GM12878 (cell line): ENCODE results near the gene MARCHF11. TPM values are rescaled to one million over a fixed set of nuclear protein-coding genes. Genes with fewer than 3 reads are reported as not detected.

Experiments
- ATAC-seq: fragments of 200-7000 bp; cut with Tn5 transposase; 3 replicates; pipeline ENCODE4 v1.9.1; 2020; ENCODE audit warnings: mild to moderate bottlenecking, moderate library complexity
- BruUV-seq: library from RNA; stranded (reverse); fragments of 400-500 nt; replicated peaks from 2 replicates; lab custom pipeline; 2021; lab: Mats Ljungman, UMichigan
- CTCF ChIA-PET: fragments of 300-600 bp; sonication (Branson Sonifier 250); formaldehyde crosslinking; extraction: SDS; loops from one replicate; lab custom pipeline; 2021; ENCODE audit warnings: inconsistent platforms; lab: Yijun Ruan, JAX
- POLR2A ChIA-PET: fragments of 350-600 bp; formaldehyde crosslinking; extraction: SDS; loops from one replicate; lab custom pipeline; 2021; ENCODE audit warnings: inconsistent platforms; lab: Charles Lee
- RAD21 ChIA-PET: fragments of 300-600 bp; sonication (Branson Sonifier 250); formaldehyde crosslinking; loops from one replicate; lab custom pipeline; 2023; ENCODE audit warnings: antibody characterized with exemption; ENCODE audit not compliant: unreplicated experiment; lab: Charles Lee
- SMC1A ChIA-PET: fragments of 300-600 bp; sonication (Branson Sonifier 250); formaldehyde crosslinking; loops from one replicate; lab custom pipeline; 2023; ENCODE audit not compliant: unreplicated experiment, uncharacterized antibody; lab: Charles Lee
- DNase-seq: peaks from one replicate; pipeline ENCODE4 v3.0.0-alpha.2; 2011; ENCODE audit warnings: low read depth, low spot score
- FAIRE-seq: peaks from 3 replicates; lab custom pipeline; 2011; peaks lifted over from hg19 to GRCh38; lab: Jason Lieb, UNC
- H2AFZ ChIP-seq: 2 replicates; pipeline ENCODE4 v1.6.0; 2011; ENCODE audit warnings: low read depth, low read length, control low read depth; ENCODE audit not compliant: control insufficient read depth
- H3K27ac ChIP-seq: 2 replicates; pipeline ENCODE4 v1.5.1; 2011; ENCODE audit warnings: control low read depth; ENCODE audit not compliant: control insufficient read depth, insufficient read depth
- H3K27me3 ChIP-seq, 2 experiments: replicated peaks in 1 of 2; 2 replicates each; pipeline versions ENCODE4 v1.6.0 to v1.6.1; 2011; ENCODE audit warnings: low read length in 1 of 2; ENCODE audit not compliant: control insufficient read depth in 2 of 2, insufficient read depth in 2 of 2
- H3K36me3 ChIP-seq, 2 experiments: 2 replicates each; pipeline ENCODE4 v1.5.1; 2011; ENCODE audit warnings: low read length in 1 of 2; ENCODE audit not compliant: control insufficient read depth in 2 of 2, insufficient read depth in 2 of 2
- H3K4me1 ChIP-seq: 2 replicates; pipeline ENCODE4 v1.6.1; 2011; ENCODE audit warnings: mild to moderate bottlenecking, low read length, moderate library complexity, mixed read lengths; ENCODE audit not compliant: control insufficient read depth, insufficient read depth
- H3K4me2 ChIP-seq: 2 replicates; pipeline ENCODE4 v1.6.0; 2011; ENCODE audit warnings: control low read depth; ENCODE audit not compliant: control insufficient read depth, insufficient read depth
- H3K4me3 ChIP-seq: fragments of 200-600 bp; sonication (generic); 2 replicates; pipeline ENCODE4 v1.5.1; 2016
- H3K79me2 ChIP-seq: 2 replicates; pipeline ENCODE4 v1.6.0; 2011; ENCODE audit warnings: low read length; ENCODE audit not compliant: control insufficient read depth, insufficient read depth
- H3K9ac ChIP-seq: 2 replicates; pipeline ENCODE4 v1.8.0; 2011; ENCODE audit warnings: low read length, control low read depth, mixed read lengths; ENCODE audit not compliant: control insufficient read depth, insufficient read depth
- H3K9me3 ChIP-seq: replicated peaks from 3 replicates; pipeline ENCODE4 v1.5.1; 2011; ENCODE audit warnings: mild to moderate bottlenecking, low read length; ENCODE audit not compliant: control insufficient read depth, insufficient read depth
- H4K20me1 ChIP-seq: 2 replicates; pipeline ENCODE4 v1.6.0; 2011; ENCODE audit not compliant: control insufficient read depth, insufficient read depth
- CHD4 ChIP-seq: fragments of 200-600 bp; sonication (generic); IDR thresholded peaks from 2 replicates; pipeline ENCODE4 v1.6.1; 2016; ENCODE audit warnings: mild to moderate bottlenecking
- EP300 ChIP-seq, 2 experiments: fragments of 150-350 bp in 1 of 2; IDR thresholded peaks; 2 replicates each; pipeline ENCODE4 v1.6.1; 2011 to 2012; ENCODE audit warnings: low read depth in 2 of 2, low read length in 2 of 2, borderline replicate concordance in 1 of 2, improper control_type of control experiment in 1 of 2, inconsistent platforms in 1 of 2; ENCODE audit not compliant: control insufficient read depth in 1 of 2
- FOXK2 ChIP-seq: fragments of 450-650 bp; IDR thresholded peaks from 2 replicates; pipeline ENCODE4 v1.6.1; 2017; ENCODE audit warnings: mild to moderate bottlenecking, moderate library complexity
- HDAC6 ChIP-seq: fragments of 200-600 bp; sonication (generic); IDR thresholded peaks from one replicate; pipeline ENCODE4 v1.8.0; 2017; ENCODE audit warnings: antibody characterized with exemption; ENCODE audit not compliant: unreplicated experiment
- IKZF2 ChIP-seq, 2 experiments: fragments of 450-650 bp; IDR thresholded peaks; 2 replicates each; pipeline ENCODE4 v1.6.1; 2017; ENCODE audit warnings: mild to moderate bottlenecking in 2 of 2, moderate library complexity in 2 of 2
- JUND ChIP-seq: IDR thresholded peaks from 2 replicates; pipeline ENCODE4 v1.6.1; 2012; ENCODE audit warnings: low read depth, mild to moderate bottlenecking, low read length, improper control_type of control experiment, moderate library complexity
- MXI1 ChIP-seq: fragments of 150-350 bp; IDR thresholded peaks from 2 replicates; pipeline ENCODE4 v1.6.1; 2011; ENCODE audit warnings: low read depth, mild to moderate bottlenecking, inconsistent platforms, low read length, improper control_type of control experiment
- NFXL1 ChIP-seq: fragments of 450-650 bp; IDR thresholded peaks from 2 replicates; pipeline ENCODE4 v1.6.1; 2017; ENCODE audit warnings: antibody characterized with exemption, mild to moderate bottlenecking, borderline replicate concordance
- RFX5 ChIP-seq: IDR thresholded peaks from 2 replicates; pipeline ENCODE4 v1.6.1; 2011; ENCODE audit warnings: low read depth, low read length, improper control_type of control experiment
- SREBF2 ChIP-seq: IDR thresholded peaks from 2 replicates; pipeline ENCODE4 v1.6.1; 2012; ENCODE audit warnings: mild to moderate bottlenecking, low read length
- TBL1XR1 ChIP-seq: IDR thresholded peaks from 2 replicates; pipeline ENCODE4 v1.6.1; 2012; ENCODE audit warnings: low read depth, low read length, improper control_type of control experiment
- ZNF24 ChIP-seq: fragments of 450-650 bp; IDR thresholded peaks from 2 replicates; pipeline ENCODE4 v1.6.1; 2017; ENCODE audit warnings: antibody characterized with exemption, mild to moderate bottlenecking
- WGBS: methylation state at CpG from one replicate; pipeline ENCODE4 v1.1.6; 2016; ENCODE audit warnings: low lambda C conversion rate; ENCODE audit not compliant: insufficient replicate concordance, insufficient coverage; ENCODE audit errors: missing lambda C conversion rate; 5-methylcytosine and 5-hydroxymethylcytosine counted together
- in situ Hi-C: fragments of 300-500 bp; cut with MboI; formaldehyde crosslinking; loops from 9 replicates; pipeline ENCODE4 v1.14.3; 2018; ENCODE audit warnings: mixed read lengths
- intact Hi-C: fragments of 100-400 bp; cut with micrococcal nuclease; formaldehyde crosslinking; loops from one replicate; pipeline ENCODE4 v1.14.2; 2022; ENCODE audit not compliant: unreplicated experiment
- polyA plus RNA-seq, 11 experiments: library from polyadenylated mRNA; depleted of rRNA in 4 of 11; unstranded in 6 of 11; stranded (reverse) in 5 of 11; fragments of >200 nt; fragmentation: Nextera tagmentation in 4 of 11; fragmentation: Illumina TruSeq in 1 of 11; extraction: Ambion mirVana in 4 of 11; extraction: Trizol in 1 of 11; gene quantifications; 1 replicate in 1 of 11; 2 replicates in 10 of 11; pipeline versions ENCODE4 v1.2.1 to v1.2.3, GENCODE V29; 2011 to 2016; ENCODE audit warnings: inconsistent platforms in 2 of 11, missing spikeins in 2 of 11, low read depth in 1 of 11
- total RNA-seq, 4 experiments: library from RNA; depleted of rRNA in 3 of 4; stranded (reverse); fragments of >200 nt in 3 of 4; fragmentation: Illumina TruSeq in 1 of 4; extraction: Trizol in 1 of 4; gene quantifications; 2 replicates each; pipeline versions ENCODE4 v1.2.1 to v1.2.3, GENCODE V29; 2013 to 2021
- TF ChIP-seq, protein P1 (sequence below): IDR thresholded peaks from 2 replicates; pipeline ENCODE4 v1.6.1; 2011; ENCODE audit warnings: low read depth, mild to moderate bottlenecking, low read length, moderate library complexity, borderline replicate concordance; ENCODE audit errors: extremely low read depth

MARCHF11 gene
- total and polyA plus RNA-seq, 10 of the 15 experiments (the other 5 are each of a cell fraction or from before 2014, with no cell fraction given), result 0.26 TPM; not detected in 9

DNA sequence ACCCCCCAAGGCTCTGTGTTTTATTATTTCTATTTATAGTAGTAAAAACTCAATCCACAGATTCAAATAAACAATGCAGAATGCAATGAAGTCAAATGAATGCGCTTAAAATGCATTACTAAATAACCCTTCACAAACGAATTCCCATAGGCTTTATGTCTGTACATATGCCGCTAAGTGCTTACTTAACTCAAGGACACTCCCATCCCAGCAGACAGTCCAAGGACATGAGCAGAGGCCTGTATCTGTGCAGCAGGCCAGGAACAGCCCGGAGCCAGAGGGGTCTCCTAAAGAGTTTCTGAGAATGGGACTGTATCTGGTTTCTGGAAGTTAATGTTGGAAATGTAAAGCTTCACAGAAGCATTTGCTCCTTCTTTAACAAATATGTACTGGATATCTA lies 59.8 kb downstream of the MARCHF11 start:
- ChIA-PET RAD21 (no interaction called here), SMC1A (interaction anchor here (0.9 kb wide), 1 partner anchor 23 kb away, joined by 3 read pairs; no protein-coding TSS in a partner anchor), CTCF (no interaction called here), POLR2A (no interaction called here)
- in situ Hi-C loops, result no loop called here
- DNase-seq (no peak), FAIRE-seq (no peak), ATAC-seq (no peak)
- Histone ChIP-seq H3K4me2 (no peak overlapping the region), H3K27me3 (no peaks in the 10 kb centered on the region), H4K20me1 (no peaks in the 10 kb centered on the region), H3K9me3 (no peaks in the 10 kb centered on the region), H3K9ac (no peak overlapping the region), H3K36me3 (no peaks in the 10 kb centered on the region), H3K27ac (no peak overlapping the region), H3K4me3 (no peak overlapping the region), H2AFZ (no peak overlapping the region), H3K4me1 (no peaks in the 10 kb centered on the region), H3K79me2 (no peaks in the 10 kb centered on the region)
- intact Hi-C loops, result no loop called here
- 32% methylated on average over 4 of the region's 4 CpGs for WGBS
- BruUV-seq, result no TSS peak
- TF ChIP-seq HDAC6, result no peak
- no peak for TF ChIP-seq RFX5
- TF ChIP-seq FOXK2, result no peak
- TF ChIP-seq JUND, result no peak
- no peak for TF ChIP-seq EP300 (IDR thresholded peaks at IDR 0.05; ENCODE audit: borderline replicate concordance in 1 of 2, control insufficient read depth in 1 of 2, low read depth in 2 of 2, low read length in 2 of 2)
- no peak for TF ChIP-seq CHD4
- TF ChIP-seq TBL1XR1, result no peak
- no peak for TF ChIP-seq ZNF24
- no peak for TF ChIP-seq MXI1
- TF ChIP-seq SREBF2, result no peak
- TF ChIP-seq IKZF2 (IDR thresholded peaks at IDR 0.05), result no peak
- TF ChIP-seq, protein P1, sequence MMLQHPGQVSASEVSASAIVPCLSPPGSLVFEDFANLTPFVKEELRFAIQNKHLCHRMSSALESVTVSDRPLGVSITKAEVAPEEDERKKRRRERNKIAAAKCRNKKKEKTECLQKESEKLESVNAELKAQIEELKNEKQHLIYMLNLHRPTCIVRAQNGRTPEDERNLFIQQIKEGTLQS, result no peak
- no peak for TF ChIP-seq NFXL1
